ENCODE measurements around the gene OSCAR.

Gene OSCAR

DNA sequence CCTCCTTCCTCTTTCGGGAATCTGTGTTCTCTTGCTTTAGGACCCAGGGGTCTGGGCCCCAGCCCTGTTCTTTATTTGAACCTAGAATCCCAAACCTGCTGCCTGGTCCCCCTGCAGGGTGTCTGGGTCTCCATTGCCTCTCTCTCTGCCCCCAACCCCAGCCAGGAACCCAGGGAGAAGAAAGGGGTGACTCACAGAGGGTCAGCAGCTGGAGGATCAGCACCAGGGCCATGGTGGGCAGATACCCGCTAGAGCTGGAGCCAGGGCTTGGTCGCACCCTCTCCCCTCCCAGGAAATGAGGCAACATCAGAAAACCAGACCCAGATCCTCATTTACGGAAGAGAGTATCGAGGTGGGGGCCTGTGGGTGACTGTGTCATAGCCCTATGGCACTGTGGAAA lies at the start of gene OSCAR:
Gene OSCAR (minus strand): TSS at position 243 of the 400 bp plus-strand sequence. CDS start 11 bp downstream, at position 232.
- DNase-seq (ENCODE audit: low read depth in 2 of 2) = no peak

DNA sequence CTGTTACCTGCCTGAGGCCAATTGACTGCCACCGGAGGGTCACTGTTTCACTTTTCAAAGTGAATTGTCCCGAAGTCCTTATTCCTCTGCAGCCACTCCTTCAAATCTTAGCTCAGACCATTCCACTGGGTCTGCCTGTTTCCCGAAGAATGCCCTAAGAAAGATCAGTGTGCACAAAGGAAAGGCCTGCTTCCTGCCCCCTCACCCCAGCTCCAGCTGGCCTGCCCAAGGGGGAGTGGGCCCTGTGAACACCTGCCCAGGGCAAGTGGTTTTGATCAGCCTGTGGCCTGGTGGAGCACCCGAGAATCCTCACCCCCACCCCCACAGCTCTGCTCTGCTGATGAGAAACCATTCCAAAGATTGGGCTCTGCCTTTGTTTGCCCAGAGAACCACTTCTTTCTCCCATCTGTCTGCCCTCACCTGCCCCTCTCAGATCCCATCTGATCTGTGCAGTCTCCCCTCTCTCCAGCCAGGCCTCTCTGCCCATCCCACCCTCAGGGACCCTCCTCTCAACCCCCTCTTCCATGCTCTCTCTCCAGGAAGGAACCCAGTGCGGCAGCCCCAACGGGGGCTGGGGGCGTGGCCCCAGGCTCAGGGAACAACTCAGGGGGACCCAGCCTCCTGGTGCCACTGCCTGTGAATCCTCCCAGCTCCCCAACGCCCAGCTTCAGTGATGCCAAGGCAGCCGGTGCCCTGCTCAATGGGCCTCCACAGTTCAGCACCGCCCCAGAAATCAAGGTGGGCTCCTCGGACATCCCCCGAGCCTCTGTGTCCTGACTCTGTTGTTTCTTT lies 48.6 kb upstream of the OSCAR start:
- no peak for DNase-seq (ENCODE audit: low read depth in 2 of 2)

DNA sequence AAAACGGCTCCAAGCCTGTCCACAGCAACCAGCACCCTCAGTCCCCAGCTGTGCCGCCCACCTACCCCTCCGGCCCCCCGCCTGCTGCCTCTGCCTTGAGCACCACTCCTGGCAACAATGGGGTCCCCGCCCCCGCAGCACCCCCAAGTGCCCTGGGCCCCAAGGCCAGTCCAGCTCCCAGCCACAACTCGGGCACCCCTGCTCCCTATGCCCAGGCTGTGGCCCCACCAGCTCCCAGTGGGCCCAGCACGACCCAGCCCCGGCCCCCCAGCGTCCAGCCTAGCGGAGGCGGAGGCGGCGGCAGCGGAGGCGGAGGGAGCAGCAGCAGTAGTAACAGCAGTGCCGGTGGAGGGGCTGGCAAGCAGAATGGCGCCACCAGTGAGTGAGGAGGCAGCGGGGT lies 47.6 kb upstream of the OSCAR start:
- DNase-seq (ENCODE audit: low read depth in 2 of 2) = no peak

DNA sequence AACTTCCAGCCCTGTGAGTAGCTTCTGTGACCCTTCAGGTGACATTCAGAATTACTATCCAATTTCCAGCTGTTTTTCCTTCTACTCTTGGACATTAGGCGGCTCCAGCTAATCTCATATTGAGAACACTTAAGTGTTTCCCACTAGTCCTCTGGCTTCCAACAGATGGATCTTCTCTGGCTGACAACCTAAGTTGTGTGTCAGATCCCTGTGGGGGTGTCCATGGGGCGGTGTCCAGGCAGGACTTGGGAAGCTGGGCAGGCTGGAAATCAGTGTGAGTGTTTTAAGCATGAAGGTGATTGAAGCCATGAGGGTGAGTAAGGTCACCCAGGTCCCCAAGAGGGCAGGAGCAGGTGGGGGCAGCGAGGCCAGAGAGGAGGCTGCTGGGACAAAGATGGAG lies 47.1 kb upstream of the OSCAR start:
- no peak for DNase-seq (ENCODE audit: low read depth in 2 of 2)

GRCh38 chr19:54145541-54146158 lies 45.0 kb upstream of the OSCAR start:
- DNase-seq (ENCODE audit: low read depth in 2 of 2) = no peak

DNA sequence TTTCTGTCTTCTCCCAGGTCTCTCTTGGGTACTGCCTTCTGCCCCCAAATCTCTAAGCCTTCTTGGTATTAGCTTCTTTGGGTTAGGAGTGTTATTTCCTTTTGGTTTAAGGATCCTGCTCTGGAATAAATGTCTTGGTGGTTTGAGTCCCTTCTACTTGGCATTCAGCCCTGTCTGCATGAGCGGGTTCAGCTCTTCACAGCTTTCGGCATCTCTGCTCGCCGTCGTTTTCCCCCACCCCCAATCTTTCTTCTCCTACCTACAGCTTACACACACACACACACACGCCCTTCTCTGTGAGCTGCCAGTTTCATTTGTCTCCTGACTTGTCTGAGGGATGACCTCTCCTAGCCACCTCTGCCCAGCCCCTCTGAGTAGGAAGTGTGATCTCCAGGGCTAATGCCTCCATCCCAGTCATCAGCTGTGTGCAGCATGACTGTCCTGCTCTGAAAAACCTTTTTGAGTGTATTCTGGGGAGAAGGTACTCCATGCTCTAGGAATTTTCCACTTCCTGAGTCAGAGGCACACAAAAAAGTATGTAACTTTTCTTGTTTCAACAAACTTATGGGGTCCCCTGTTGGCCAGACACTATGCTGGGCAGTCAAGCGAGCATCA lies 41.7 kb upstream of the OSCAR start:
- no peak for DNase-seq (ENCODE audit: low read depth in 2 of 2)

DNA sequence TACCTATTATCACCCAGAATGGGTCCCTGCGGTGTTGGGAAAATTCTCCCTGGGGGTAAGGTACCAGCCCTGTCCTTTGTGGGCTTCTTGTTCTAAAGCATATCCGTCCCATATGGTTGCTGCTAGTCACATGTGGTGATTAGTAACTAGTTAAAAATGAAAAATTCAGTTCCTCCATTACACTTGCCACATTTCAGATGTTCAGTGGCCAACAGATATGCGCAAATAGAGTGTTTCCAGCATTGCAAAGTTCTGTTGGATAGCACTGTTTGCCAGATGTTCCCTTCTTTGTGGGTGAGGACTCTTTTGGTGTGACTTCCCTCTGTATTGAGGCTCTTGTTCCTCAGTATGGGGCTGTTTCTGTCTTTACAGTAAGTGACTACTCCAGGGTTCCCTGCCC lies 40.8 kb upstream of the OSCAR start:
- no peak for DNase-seq (ENCODE audit: low read depth in 2 of 2)

DNA sequence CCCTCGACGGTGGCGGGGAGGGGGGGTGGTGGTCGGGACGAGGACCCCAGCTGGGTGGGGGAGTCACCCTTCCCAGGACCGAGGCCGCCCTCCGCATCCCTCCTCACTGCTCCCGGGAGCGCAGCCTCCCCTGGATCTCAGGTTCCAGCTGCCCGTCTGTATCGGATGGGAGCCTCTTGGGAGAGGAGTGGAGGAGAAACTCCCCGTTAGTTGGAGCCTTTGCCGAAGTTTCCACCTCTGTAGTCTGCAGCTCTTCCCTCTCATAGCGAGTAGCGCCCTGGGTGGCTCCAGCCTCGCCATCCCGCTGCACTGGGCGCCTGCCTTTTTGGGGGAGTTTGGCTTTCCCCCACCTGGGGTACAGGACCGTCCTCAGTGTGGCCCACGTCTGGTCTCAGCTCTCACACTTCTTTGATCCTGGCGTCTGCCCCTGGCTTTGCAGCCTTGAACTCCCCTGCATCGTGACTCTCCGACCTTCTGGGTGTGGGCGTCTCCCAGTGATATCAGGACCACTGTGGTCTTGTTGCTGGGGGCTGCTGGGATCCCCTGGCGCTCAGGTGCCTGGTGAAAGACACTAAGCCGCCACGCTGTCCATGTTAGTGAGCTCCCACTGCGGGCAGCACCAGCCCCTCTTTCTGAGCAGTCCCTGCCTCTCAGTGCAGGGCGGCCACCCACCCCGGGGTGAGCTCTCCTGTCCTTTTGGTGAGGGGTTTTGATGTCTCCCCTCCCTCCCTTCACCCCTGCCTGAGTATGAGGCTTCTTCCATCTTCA lies 38.1 kb upstream of the OSCAR start:
- DNase-seq (ENCODE audit: low read depth in 2 of 2) = peak in 1 of 2 donors; percentile 34

DNA sequence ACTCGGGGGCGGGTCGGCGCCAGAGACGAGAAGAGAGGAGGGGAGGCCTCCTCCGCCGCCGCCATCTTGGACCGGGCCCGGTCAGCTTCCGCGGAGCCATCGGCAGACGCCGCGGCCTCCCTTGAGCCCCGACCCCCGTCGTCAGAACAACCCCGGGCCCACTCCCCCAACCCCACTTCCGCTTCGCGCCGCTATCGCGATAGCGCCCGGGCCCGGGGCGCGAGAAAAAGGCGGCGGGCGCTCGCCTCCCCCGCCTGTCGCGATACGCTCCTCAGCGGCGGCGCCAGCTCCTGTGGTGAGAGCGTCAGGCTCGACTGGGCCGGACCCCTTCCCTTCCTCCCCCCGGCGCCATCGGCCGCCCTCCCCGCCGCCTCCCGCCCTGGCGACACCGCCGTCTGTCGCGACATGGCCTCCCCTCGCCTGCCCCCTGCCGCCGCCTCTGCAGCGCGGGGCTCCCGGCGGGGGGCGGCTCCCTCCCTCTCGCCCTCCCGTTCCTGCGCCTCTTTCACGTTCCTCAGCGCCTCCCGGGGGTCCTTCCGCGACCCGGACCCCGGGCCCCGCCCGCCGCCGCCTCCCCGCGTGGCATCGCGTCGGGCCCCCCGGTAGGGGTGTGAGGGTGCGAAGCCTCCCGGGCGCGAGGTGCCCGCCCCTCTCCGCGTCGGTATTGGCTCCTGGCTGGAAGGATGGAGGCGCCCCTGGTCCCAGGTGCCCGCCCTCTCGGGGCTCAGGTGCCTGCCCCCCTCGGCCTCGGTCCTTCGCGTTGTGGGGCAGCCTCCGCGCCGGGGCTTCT lies 37.3 kb upstream of the OSCAR start, which contains the start of gene CNOT3:
Gene CNOT3 (plus strand): TSS at position 64 of the 790 bp plus-strand sequence. CDS start 5,217 bp downstream, outside the sequence.
- DNase-seq (ENCODE audit: low read depth in 2 of 2) = no peak

DNA sequence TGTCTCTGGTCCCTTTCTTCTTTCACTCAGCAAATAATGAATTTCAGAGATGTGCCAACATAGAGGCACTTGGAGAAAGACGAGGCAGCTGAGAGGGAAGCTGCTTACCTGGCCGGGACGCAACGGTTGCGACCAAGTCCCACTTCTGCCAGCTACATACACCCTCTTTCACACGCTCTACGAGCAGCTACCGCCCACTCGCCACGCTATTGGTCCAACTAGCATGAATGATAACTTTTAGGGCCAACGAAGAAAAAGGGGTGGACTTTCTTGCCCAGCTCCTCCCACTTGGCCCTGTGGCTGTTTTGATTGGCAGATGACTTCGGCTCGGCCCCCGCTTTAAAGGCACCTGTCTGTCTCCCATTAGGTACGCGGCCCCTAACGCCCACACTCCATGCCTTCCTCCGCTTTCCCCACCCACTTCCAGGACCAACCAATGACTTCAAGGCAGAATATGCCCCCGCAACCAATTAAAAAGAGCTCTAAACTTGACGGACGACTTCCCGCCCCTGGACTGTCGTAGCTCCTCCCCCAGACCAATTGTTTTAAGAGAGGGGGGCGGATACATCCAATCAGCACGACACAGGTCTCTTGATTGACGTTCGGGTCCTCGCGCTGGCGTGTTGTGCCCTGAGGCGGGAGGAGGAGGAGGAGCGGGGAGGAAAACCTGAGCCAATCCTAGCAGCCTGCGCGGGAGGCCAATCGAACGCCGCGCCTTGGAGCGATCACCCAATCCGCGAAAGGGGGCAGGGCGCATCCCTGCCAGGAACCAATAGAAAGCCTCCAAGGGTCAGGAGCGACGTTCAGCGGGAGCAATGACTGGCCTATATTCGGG lies 36.5 kb upstream of the OSCAR start:
- peak; percentile 96 to 97 for DNase-seq (ENCODE audit: low read depth in 2 of 2)

DNA sequence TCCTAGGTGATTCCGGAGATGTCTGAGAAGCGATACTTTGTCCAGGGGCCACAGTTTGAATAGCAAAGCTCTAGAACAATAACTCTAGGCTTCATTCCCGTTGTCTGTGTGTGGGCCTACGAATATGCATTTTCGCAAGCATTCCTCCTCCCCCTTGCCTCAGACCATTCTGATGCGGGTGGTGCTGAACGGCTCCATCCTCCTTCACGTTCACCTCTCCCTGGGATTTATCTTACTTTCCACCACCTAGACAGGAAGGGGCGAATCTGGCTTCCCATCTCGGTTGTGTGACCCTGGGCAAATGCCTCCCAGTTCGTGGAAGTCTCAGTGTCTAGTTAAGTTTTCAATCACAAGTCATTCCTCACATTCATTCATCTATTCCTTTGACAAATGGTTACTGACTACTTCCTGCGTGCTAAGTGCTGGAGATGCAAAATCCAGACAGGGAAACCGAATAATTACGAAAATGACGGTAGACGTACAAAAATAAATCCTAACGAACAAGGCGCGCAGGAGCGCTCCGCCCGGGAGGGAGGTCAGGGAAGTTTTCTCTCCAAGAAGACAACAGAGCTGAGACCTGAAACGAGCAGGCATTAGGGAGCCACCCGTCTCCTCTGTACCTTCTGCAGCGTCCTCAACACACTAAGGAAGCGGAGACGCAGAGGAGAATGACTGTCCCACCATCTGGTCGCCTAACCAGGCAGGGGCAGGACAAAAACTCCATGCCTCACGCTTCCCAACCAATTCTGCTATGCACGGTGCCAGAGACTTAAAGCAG lies 35.7 kb upstream of the OSCAR start:
- no peak for DNase-seq (ENCODE audit: low read depth in 2 of 2)

- no peak for DNase-seq (ENCODE audit: low read depth in 2 of 2)
Measured at GRCh38 chr19:54133957-54134590, 33.5 kb upstream of the OSCAR start.

- DNase-seq (ENCODE audit: low read depth in 2 of 2) = no peak
Measured at GRCh38 chr19:54133312-54133956, 32.8 kb upstream of the OSCAR start.

DNA sequence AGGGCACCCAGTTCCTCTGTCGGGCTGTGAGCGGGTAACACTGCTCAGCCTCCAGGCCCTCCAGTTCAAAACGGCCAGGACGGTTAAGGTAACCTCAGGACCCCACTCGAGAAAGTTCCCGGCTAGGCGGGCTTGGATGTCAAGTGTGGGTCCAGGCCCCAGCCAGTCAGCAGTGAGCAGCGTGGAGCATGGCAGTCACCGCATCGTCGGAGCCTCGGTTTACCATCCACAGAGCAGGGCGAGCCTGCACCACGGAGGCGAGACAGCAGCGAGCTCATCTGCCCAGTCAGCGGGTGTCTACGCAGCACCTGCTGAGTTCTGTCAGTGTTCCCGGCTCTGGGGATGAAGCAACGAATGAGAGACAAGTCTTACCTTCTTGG lies 29.0 kb upstream of the OSCAR start:
- DNase-seq (ENCODE audit: low read depth in 2 of 2) = no peak

GRCh38 chr19:54128796-54129616 lies 28.4 kb upstream of the OSCAR start:
- no peak for DNase-seq (ENCODE audit: low read depth in 2 of 2)

DNA sequence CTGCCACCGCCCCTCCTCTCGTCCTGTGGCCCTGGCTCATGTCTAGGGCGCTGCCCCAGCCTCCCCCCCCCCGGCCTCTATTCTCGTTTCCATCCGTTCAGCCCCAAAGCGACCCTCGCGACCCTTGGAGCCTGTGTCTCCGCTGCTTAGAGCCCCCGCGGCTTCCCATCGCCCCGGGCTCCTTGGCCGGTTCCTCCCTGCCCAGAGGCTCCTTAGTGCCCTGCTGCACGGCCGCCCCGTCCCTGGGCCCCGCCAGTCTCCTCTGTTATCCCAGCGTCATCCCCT lies 27.8 kb upstream of the OSCAR start:
- no peak for DNase-seq (ENCODE audit: low read depth in 2 of 2)

DNA sequence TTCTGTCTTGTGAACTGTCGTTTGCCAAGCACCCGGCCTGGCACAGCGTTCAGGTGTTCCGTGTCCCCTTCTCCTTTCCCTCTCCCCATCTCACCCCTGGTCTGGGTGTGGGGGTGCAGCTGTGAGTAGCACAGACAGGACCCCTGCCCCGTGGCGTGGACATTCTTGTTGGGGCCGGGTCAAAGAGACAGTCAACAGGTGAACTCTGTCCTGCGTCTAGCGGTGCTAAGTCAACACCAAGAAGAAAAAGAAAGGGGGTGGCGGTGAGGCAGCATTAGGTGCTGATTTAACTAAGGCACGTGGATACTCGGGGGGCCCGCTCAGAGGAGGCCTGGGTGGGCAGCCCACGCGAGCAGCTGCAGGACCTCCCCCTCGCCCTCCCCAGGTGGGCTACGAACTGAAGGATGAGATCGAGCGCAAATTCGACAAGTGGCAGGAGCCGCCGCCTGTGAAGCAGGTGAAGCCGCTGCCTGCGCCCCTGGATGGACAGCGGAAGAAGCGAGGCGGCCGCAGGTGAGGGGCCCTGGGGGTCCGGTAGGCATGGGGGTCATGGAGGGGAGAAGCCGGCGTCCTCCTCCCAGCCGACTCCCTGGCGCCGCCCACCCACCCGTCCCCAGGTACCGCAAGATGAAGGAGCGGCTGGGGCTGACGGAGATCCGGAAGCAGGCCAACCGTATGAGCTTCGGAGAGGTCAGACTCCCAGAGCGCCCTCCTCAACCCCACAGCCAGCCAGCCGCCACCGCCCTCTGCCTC lies 27.3 kb upstream of the OSCAR start:
- no peak for DNase-seq (ENCODE audit: low read depth in 2 of 2)
